NCI-H345 treated with DMSO at 0.1 percent for 48 hours (cell line): Measurements from ENCODE around the gene EIF3M.
"Not testable (repeated sequence)": the region's sequence is repeated elsewhere in the genome, so short reads cannot be mapped to it uniquely, and the experiment has no call there.

Source experiments
- DNase-seq: peaks from one replicate; lab custom pipeline; 2025; ENCODE audit not compliant: unreplicated experiment; lab: John Stamatoyannopoulos, UW

Gene EIF3M

DNA sequence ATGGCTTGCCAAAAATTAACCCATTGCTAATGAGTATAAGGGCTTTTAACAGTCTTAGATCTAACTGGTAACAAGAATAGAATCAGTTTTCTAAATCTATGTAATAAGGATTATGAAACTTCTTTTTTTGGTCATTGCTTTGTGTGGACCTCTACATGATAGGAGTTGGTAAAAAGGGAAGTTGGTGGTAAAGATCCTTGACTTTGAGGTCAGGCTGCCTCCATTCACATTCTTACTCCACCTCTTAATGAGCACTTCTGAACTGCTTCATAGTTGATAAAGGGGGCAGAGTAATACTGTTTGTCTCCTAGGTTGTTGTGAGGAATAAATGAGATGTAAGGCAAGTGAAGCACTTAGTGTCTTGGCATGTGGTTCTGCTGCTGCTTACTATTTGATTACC is 10.6 kb downstream of the EIF3M start:
- no peak for DNase-seq

DNA sequence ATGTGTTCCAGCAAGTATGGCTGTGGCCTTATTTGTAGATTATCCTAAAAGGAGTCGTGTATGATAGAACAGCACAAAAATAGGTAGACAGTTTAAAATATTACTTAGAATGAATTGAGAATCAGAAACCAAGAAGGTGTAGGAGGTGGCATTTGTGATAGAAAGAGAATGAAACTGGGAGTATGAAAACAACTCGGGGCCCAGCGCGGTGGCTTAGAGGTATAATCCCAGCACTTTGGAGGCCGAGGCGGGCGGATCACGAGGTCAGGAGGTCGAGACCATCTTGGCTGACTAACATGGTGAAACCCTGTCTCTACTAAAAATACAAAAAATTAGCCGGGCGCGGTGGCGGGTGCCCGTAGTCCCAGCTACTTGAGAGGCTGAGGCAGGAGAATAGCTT is 12.5 kb downstream of the EIF3M start:
- not testable (repeated sequence) for DNase-seq

DNA sequence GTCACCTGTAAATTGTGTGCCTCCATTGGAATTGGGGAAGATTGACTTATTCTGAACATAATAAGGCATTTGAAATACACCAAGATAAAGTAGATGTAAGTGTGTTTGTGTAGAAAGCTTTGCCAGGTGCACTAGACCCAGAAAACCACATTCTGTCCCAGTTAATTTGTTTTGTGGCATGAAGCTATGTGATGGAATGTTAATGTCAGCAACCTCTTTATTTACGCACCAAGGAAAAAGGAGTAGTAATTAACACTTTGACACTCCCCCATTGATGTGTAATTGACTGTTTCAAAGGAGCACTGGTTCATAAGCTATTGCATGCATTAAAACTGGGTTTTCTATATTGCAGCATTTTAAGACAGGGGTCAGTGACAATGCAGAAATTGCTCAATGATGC is 14.3 kb downstream of the EIF3M start:
- no peak for DNase-seq

DNA sequence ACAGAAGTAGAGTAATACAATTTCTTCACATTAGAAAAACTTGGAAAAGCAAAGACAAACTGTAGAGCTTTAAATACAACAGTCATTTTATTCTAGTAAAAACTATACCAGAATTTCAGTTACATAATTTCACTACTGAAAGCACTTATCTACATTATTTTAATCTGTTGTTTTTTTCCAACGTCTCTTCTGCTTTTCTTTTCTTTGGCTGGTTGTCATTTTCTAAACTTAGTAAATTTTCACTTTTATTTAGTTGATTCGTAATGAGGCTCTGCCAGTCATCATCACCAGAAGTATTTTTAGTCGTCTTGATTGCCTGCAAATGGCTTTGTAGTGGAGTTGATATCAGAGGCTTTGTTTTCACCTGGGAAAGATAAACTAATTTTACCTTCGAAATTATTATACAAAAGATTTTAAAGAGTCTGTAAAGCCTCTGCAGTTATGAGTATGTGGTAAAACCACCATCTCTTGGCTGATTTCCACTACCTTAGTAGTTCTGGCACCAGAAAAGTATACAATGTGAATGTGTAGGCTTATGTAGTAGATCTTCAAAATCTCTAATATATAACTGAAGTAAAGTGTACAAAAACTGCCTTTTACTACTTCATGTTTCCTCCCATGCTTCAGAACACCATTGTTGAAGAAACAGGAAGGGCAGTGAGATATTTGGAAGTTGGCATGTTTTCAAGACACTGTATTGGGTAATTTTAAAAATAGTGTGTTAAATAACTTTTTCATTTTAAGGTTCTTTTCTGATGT is 19.2 kb downstream of the EIF3M start:
- DNase-seq, result no peak

DNA sequence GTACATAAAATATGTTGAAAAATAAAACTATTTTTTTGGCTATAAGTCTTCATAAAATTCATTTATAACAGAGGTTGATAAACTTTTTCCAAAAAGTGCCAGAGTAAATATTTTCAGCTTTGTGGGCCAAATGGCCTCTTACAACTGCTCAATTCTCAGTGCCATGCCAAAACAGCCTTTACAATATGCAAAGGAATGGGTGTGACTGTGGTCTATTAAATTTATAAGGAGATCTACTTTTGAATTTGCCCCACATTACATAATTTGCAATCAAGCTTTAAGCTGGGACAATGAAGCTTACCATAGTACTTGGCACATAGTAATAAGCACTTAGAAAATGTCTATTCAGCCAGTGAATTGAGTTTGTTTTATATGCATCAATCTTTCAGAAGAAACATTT is 22.6 kb downstream of the EIF3M start:
- DNase-seq, result no peak

DNA sequence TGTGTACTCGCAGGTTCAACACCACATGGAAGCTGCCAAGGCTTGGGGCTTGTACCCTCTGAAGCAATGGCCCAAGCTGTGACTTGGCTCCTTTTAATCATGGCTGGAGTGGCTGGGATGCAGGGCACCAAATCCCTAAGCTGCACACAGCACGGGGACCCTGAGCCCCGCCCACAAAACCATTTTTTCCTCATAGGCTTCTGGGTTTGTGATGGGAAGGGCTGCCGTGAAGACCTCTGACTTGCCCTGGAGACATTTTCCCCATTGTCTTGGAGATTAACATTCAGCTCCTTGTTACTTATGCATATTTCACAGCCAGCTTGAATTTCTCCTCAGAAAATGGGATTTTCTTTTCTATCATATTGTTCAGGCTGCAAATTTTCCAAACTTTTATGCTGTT is 25.2 kb downstream of the EIF3M start:
- DNase-seq, result not testable (repeated sequence)

DNA sequence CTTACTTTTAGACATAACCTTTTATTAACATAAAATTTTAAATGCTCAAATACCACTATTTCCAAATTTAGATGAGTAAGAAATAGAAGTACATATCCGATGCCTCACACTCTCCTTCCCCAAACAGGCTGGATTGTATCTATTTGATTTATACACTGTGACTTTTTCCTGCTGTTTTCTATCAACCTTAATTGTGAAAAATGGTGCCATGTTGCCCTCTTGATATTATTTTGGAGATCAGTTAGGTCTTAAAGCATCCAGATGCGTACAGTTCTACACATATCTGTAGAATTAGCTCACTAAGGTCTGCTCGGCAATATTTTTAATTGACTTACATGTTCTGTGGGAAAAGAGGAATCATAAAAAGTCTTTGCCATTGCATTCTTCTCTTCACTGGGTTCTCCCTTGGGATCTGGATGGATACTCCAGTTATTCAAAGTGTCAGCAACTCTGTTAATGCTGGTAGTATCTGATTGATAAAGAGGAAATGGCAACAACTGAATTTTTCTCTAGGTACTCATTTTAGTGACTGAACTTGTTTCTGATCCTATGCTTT is 27.2 kb downstream of the EIF3M start:
- no peak for DNase-seq

DNA sequence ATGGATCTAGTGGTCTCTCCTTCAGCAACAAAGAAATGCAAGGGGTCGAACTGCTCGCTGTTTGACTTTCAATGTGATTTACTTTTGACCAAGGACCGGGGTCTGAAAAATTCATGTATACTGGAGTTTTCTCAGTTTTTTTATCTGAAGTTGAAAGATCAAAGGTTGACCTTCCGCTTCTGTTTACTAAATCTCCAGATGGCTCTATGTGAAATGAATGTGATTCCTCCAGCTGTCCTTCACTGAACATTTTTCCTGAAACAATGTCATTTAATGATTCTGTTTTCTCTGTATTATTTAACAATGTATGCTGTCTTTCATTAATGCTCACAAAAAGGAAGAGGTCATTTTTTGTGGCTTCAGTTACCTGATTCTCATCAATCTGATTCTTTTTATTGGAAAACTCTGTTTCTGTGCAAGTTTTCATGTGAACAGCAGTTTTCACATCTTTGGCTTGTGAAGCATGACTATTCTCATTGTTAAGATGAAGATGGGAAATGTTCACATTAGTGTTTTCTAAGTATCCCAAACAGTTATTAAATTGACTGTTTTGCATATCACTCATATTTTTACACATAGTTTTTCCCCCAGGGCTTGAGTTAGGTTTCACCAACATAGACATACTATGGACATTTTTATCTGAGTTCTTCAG is 30.0 kb downstream of the EIF3M start:
- no peak for DNase-seq

DNA sequence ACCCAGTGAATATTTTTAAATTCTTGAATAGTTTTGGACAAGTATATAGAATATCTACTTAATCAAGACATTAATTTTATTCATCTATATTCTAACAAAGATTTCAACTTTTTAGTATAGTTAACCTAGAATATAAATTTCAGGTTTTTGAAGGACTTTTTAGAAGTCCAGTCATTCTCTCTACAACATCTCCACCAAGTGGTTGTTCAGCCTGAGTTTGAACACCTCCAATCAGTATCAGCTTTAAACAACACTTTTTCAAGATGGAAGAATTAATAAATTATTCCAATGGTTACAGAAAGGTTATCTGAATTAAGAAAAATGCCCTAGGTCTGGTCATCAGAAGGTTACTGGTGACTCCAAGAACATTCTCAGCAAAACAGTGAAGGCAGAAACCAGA is 31.8 kb downstream of the EIF3M start:
- no peak for DNase-seq

DNA sequence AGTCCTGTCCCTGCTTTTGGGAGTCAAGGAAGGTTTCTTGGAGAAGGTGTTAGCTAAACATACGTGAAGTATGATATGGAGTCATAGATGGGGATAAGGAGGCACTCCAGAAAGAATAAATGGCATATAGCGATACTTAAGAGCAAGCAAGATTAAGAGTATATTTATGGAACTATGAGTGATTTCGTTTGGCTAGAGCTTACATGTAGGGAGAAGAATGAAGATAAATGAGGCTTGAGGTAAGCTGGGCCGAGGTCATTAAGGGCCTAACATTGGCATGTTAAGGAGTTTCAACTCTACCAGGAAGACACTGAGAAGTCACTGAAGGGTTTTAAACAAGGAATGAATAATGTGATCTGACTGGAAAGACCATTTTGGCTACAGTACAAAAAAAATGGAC is 33.3 kb downstream of the EIF3M start:
- no peak for DNase-seq

DNA sequence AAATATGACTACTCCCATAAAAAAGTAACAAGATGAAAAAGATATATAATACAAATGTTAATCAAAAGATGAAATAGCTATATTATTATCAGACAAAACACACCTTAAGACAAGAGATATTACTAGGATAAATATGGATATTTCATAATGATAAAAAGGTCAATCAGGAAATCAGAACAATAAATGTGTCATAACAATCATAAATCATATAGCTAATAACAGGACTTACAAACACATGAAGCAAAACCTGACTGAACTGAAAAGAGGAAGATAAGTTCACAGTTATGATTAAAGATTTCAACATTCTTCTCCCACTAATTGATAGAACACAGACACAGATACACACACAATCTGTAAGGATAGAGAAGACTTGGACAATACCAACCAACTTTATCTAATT is 47.2 kb downstream of the EIF3M start:
- no peak for DNase-seq

DNA sequence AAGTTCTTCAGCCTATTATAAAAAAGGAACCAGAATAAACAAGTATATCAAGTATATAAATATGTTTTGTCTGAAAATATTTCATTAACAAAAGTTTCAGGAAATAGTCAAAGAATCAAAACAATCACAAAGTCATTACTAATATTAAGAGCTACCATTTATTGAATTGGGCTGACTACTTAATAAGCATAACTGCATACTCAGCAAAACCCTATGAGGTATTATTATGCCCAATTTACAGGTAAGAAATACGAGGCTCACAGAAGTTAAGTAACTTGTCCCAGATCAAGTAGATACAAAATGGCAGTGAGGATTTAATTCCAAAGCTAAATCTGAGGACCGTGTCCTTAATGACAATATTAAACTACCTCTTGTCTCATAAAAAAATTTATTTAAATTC is 52.2 kb downstream of the EIF3M start:
- DNase-seq, result no peak

DNA sequence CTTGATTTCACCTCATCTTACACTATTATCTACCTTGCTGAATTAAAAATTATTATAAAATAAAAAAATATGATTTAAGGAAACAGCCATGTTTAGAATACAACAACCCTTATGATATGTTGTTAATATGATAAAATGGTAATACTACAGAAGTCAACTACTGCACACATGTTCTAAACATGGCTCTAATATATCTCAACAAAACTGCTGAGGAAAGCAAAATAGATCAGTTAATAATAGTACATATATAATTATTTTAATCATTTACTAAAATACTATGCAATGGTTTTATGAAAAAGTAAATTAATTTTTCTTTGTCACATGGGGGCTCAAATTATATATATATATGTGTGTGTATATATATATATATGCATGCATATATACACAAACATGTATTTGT is 57.7 kb downstream of the EIF3M start:
- no peak for DNase-seq

DNA sequence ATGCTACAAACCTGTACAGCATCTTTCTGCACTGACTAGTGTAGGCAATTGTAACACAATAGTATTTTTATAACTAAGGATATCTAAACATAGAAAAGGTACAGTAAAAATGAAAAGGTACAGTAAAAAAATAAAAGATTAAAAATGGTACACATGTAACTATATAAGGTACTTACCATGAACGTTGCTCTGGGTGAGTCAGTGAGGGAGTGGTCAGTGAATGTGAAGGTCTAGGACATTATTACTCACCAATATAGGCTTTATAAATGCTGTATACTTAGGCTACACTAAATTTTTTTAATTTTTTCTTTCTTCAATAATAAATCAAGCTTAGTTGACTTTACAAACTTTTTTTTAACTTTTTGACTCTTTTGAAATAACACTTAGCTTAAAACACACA is 59.9 kb downstream of the EIF3M start:
- DNase-seq, result no peak
